ENCODE data around the gene ALG9.

DNA sequence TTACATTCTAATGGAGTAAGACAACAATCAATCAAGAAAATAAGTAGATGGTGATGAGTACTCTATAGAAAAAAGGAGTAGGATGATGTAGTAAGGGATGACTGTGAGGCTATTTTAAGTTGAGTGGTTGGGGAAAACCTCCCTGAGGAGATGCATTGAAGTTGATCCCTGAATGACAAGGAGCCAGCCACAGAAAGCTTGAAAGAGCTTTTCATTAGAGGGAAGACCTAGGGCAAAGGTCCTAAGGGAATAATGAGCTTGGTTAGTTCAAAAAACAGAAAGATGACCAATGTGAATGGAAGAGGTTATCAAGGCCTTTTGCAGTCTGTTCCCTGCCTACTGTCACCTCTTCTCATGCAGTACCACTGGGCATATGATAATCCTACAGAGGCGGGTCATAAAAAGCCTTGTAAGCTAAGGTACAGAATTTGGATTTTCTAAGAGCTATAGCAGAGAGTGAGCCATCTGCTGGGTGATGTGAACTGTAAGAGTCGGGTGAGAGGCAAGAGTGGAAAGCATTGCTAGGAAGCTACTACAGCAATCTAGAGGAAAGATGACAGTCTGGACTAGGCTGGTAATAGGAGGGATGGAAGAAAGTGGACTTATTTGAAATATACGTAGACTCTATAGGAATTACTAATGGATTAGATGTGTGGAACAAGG, 108.3 kb downstream of the ALG9 start:
- TF ChIP-seq, protein P1, sequence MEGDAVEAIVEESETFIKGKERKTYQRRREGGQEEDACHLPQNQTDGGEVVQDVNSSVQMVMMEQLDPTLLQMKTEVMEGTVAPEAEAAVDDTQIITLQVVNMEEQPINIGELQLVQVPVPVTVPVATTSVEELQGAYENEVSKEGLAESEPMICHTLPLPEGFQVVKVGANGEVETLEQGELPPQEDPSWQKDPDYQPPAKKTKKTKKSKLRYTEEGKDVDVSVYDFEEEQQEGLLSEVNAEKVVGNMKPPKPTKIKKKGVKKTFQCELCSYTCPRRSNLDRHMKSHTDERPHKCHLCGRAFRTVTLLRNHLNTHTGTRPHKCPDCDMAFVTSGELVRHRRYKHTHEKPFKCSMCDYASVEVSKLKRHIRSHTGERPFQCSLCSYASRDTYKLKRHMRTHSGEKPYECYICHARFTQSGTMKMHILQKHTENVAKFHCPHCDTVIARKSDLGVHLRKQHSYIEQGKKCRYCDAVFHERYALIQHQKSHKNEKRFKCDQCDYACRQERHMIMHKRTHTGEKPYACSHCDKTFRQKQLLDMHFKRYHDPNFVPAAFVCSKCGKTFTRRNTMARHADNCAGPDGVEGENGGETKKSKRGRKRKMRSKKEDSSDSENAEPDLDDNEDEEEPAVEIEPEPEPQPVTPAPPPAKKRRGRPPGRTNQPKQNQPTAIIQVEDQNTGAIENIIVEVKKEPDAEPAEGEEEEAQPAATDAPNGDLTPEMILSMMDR (IDR thresholded peaks at IDR 0.05; ENCODE audit: insufficient read depth, low read depth, low read length) = no peak
- TF ChIP-seq EZH2 (IDR thresholded peaks at IDR 0.05; ENCODE audit: insufficient read depth, low read length) = no peak
